GM23338 (cell line): Measurements from ENCODE around the gene NFIB. TPM values are rescaled to one million over a fixed set of nuclear protein-coding genes. Genes with fewer than 3 reads are reported as not detected.

Experiments used
- ATAC-seq: fragments of 200-7000 bp; cut with Tn5 transposase; 3 replicates; pipeline ENCODE4 v1.9.1; 2020
- DNase-seq: peaks from one replicate; pipeline ENCODE4 v3.0.0-alpha.2; 2015; ENCODE audit warnings: low spot score
- H2AFZ ChIP-seq: fragments of 200-600 bp; sonication (generic); 2 replicates; pipeline ENCODE4 v1.8.0; 2016; ENCODE audit warnings: antibody characterized with exemption, mild to moderate bottlenecking, moderate library complexity
- H3F3A ChIP-seq: fragments of 200-600 bp; sonication (generic); replicated peaks from 2 replicates; pipeline ENCODE4 v1.8.0; 2017; ENCODE audit warnings: antibody characterized with exemption, mixed run types, low read depth
- H3K27ac ChIP-seq: fragments of 200-600 bp; sonication (generic); 2 replicates; pipeline ENCODE4 v1.6.1; 2016; ENCODE audit warnings: low read depth
- H3K27me3 ChIP-seq: fragments of 200-600 bp; sonication (generic); 2 replicates; pipeline ENCODE4 v1.8.0; 2016; ENCODE audit warnings: mild to moderate bottlenecking, mixed run types, moderate library complexity; ENCODE audit not compliant: insufficient read depth
- H3K36me3 ChIP-seq: fragments of 200-600 bp; sonication (generic); 2 replicates; pipeline ENCODE4 v1.8.0; 2016; ENCODE audit warnings: mild to moderate bottlenecking; ENCODE audit not compliant: insufficient read depth
- H3K4me1 ChIP-seq: fragments of 200-600 bp; sonication (generic); 2 replicates; pipeline ENCODE4 v1.8.0; 2016; ENCODE audit warnings: mild to moderate bottlenecking, moderate library complexity; ENCODE audit not compliant: insufficient read depth
- H3K4me2 ChIP-seq: fragments of 200-600 bp; sonication (generic); 2 replicates; pipeline ENCODE4 v1.7.1; 2017; ENCODE audit warnings: mixed run types
- H3K4me3 ChIP-seq: fragments of 200-600 bp; sonication (generic); 2 replicates; pipeline ENCODE4 v1.6.1; 2016; ENCODE audit warnings: mixed run types
- H3K79me2 ChIP-seq: fragments of 200-600 bp; sonication (generic); replicated peaks from 2 replicates; pipeline ENCODE4 v1.8.0; 2017; ENCODE audit warnings: mild to moderate bottlenecking; ENCODE audit not compliant: insufficient read depth
- H3K9me2 ChIP-seq: fragments of 200-600 bp; sonication (generic); 2 replicates; pipeline ENCODE4 v1.8.0; 2017; ENCODE audit not compliant: insufficient read depth
- H4K20me1 ChIP-seq: fragments of 200-600 bp; sonication (generic); replicated peaks from 2 replicates; pipeline ENCODE4 v1.8.0; 2017; ENCODE audit warnings: mild to moderate bottlenecking; ENCODE audit not compliant: insufficient read depth
- H3K27ac Mint-ChIP-seq: 2 replicates; pipeline ENCODE4 v1.8.0; 2020; ENCODE audit warnings: inconsistent platforms, mild to moderate bottlenecking, moderate library complexity, mixed read lengths
- H3K27me3 Mint-ChIP-seq: 3 replicates; pipeline ENCODE4 v1.8.0; 2022; ENCODE audit warnings: low read depth, mild to moderate bottlenecking, moderate library complexity, mixed read lengths, inconsistent platforms; ENCODE audit not compliant: insufficient read depth, poor library complexity
- H3K36me3 Mint-ChIP-seq: 3 replicates; pipeline ENCODE4 v1.8.0; 2021; ENCODE audit warnings: low read depth, mild to moderate bottlenecking, inconsistent platforms, moderate library complexity, mixed read lengths
- H3K4me1 Mint-ChIP-seq: 3 replicates; pipeline ENCODE4 v1.8.0; 2020; ENCODE audit warnings: mild to moderate bottlenecking, inconsistent platforms, mixed read lengths
- H3K4me3 Mint-ChIP-seq: 3 replicates; pipeline ENCODE4 v1.8.0; 2021; ENCODE audit warnings: moderate library complexity, mild to moderate bottlenecking, inconsistent platforms, mixed read lengths
- H3K9me3 Mint-ChIP-seq: 3 replicates; pipeline ENCODE4 v1.8.0; 2020; ENCODE audit warnings: moderate library complexity, mild to moderate bottlenecking, inconsistent platforms, mixed read lengths
- ETS1 ChIP-seq: IDR thresholded peaks from 2 replicates; pipeline ENCODE4 v1.6.1; 2016; ENCODE audit warnings: antibody characterized with exemption
- EZH2 ChIP-seq: fragments of 200-600 bp; sonication (generic); IDR thresholded peaks from one replicate; pipeline ENCODE4 v1.8.0; 2017; ENCODE audit warnings: antibody characterized with exemption, mild to moderate bottlenecking, low read depth; ENCODE audit not compliant: unreplicated experiment
- EZH2phosphoT487 ChIP-seq: fragments of 200-600 bp; sonication (generic); IDR thresholded peaks from one replicate; pipeline ENCODE4 v1.8.1; 2018; ENCODE audit warnings: antibody characterized with exemption; ENCODE audit not compliant: unreplicated experiment
- JUNB ChIP-seq: IDR thresholded peaks from one replicate; pipeline ENCODE4 v1.6.1; 2016; ENCODE audit warnings: antibody characterized with exemption; ENCODE audit not compliant: unreplicated experiment
- NANOG ChIP-seq: IDR thresholded peaks from 2 replicates; pipeline ENCODE4 v1.6.1; 2016; ENCODE audit warnings: antibody characterized with exemption, borderline replicate concordance
- POLR2AphosphoS5 ChIP-seq: IDR thresholded peaks from 2 replicates; pipeline ENCODE4 v1.6.1; 2016; ENCODE audit warnings: antibody characterized with exemption, low read depth
- REST ChIP-seq: IDR thresholded peaks from one replicate; pipeline ENCODE4 v1.6.1; 2018; ENCODE audit warnings: antibody characterized with exemption; ENCODE audit not compliant: unreplicated experiment
- STAT1 ChIP-seq: IDR thresholded peaks from one replicate; pipeline ENCODE4 v1.6.1; 2016; ENCODE audit warnings: antibody characterized with exemption; ENCODE audit not compliant: unreplicated experiment
- ZNF331 ChIP-seq: fragments of 250-450 bp; sonication (Bioruptor Pico); IDR thresholded peaks from 2 replicates; pipeline ENCODE4 v1.5.0; 2020; ENCODE audit warnings: low read depth, mild to moderate bottlenecking, moderate library complexity
- ZNF462 ChIP-seq: fragments of 250-450 bp; sonication (Bioruptor Pico); IDR thresholded peaks from 2 replicates; pipeline ENCODE4 v1.5.0; 2020; ENCODE audit warnings: mild to moderate bottlenecking, moderate library complexity
- polyA plus RNA-seq: library from polyadenylated mRNA; unstranded; fragments of >200 nt; fragmentation: Nextera tagmentation; extraction: Ambion mirVana; gene quantifications from 2 replicates; pipeline ENCODE4 v1.2.1, GENCODE V29; 2016
- total RNA-seq: library from RNA; depleted of rRNA; stranded (reverse); fragments of >200 nt; shearing (Covaris generic); gene quantifications from 2 replicates; pipeline ENCODE4 v1.2.3, GENCODE V29; 2014

Gene NFIB
- total and polyA plus RNA-seq, 2 experiments from 2014 or later, result 3.9 to 4.7 TPM

- TF ChIP-seq ETS1, result no peak
- no peak for TF ChIP-seq ZNF462
Measured at GRCh38 chr9:14273696-14274121, 40.2 kb downstream of the NFIB start (continued).

GRCh38 chr9:14272927-14273528, 40.9 kb downstream of the NFIB start:
- Mint-ChIP-seq H3K9me3 (no peaks in the 10 kb centered on the region), H3K27ac (peak overlapping the region; percentile 97), H3K4me1 (peaks cover 71% of the 10 kb centered on the region), H3K36me3 (peaks cover 4% of the 10 kb centered on the region; the same call in 2 of the 3 replicates), H3K27me3 (peaks cover 2% of the 10 kb centered on the region), H3K4me3 (0 out of 3 replicates have a peak overlapping the region, but pooled peaks have one; percentile 64)
- Histone ChIP-seq H3K4me2 (peak overlapping the region; percentile 75), H3F3A (peaks cover 7% of the 10 kb centered on the region; the same call in 1 of the 2 replicates), H2AFZ (no peak overlapping the region; the same call in 1 of the 2 replicates), H3K9me2 (no peaks in the 10 kb centered on the region), H4K20me1 (no peaks in the 10 kb centered on the region), H3K4me1 (peaks cover 49% of the 10 kb centered on the region), H3K36me3 (no peaks in the 10 kb centered on the region), H3K4me3 (peak overlapping the region; percentile 11; the same call in 1 of the 2 replicates), H3K27ac (peak overlapping the region; percentile 91), H3K79me2 (no peaks in the 10 kb centered on the region), H3K27me3 (no peaks in the 10 kb centered on the region)
- no peak for DNase-seq
- ATAC-seq, result peak; percentile 9; the same call in 1 of the 3 replicates
- no peak for TF ChIP-seq JUNB
- TF ChIP-seq EZH2, result no peak
- no peak for TF ChIP-seq NANOG
- no peak for TF ChIP-seq REST
- no peak for TF ChIP-seq STAT1
- TF ChIP-seq POLR2AphosphoS5, result no peak
- no peak for TF ChIP-seq ETS1
- no peak for TF ChIP-seq EZH2phosphoT487
- TF ChIP-seq ZNF331, result no peak
